MM.1S (cell line): ENCODE results near the gene IFI6.

ENCODE experiments used
- EZH2 ChIP-seq: fragments of 300-600 bp; sonication (generic); optimal IDR thresholded peaks from 2 replicates; pipeline ENCODE3; 2017; ENCODE audit warnings: low read depth, mild to moderate bottlenecking, antibody characterized with exemption, low read length, mixed read lengths
- EZH2phosphoT487 ChIP-seq: fragments of 300-600 bp; sonication (generic); IDR thresholded peaks from 2 replicates; pipeline ENCODE4 v1.6.1; 2018; ENCODE audit warnings: antibody characterized with exemption, low read length
- TF ChIP-seq, protein P1 (sequence below): fragments of 300-600 bp; sonication (generic); IDR thresholded peaks from 2 replicates; pipeline ENCODE4 v1.5.1; 2016; ENCODE audit warnings: antibody characterized with exemption, low read length, mixed read lengths

DNA sequence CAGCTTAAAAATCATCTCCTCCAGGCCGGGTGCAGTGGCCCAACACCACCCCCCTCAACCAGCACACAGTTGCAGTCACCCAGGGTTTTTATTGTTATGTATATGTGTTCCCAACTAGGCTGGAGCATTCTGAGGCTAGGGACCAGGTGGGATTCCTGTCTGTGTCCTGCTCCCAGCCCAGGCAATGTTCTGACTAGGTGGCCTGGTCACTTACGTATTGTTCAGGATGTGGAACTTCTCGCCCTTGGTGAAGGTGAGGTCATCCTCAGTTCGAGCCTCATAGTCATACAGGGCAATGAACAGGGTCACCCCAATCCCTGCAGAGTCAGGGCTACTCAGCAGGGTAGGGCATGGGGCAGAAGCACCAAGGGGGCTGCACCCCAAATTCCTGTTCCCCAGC is 49.2 kb downstream of the IFI6 start:
- TF ChIP-seq, protein P1, sequence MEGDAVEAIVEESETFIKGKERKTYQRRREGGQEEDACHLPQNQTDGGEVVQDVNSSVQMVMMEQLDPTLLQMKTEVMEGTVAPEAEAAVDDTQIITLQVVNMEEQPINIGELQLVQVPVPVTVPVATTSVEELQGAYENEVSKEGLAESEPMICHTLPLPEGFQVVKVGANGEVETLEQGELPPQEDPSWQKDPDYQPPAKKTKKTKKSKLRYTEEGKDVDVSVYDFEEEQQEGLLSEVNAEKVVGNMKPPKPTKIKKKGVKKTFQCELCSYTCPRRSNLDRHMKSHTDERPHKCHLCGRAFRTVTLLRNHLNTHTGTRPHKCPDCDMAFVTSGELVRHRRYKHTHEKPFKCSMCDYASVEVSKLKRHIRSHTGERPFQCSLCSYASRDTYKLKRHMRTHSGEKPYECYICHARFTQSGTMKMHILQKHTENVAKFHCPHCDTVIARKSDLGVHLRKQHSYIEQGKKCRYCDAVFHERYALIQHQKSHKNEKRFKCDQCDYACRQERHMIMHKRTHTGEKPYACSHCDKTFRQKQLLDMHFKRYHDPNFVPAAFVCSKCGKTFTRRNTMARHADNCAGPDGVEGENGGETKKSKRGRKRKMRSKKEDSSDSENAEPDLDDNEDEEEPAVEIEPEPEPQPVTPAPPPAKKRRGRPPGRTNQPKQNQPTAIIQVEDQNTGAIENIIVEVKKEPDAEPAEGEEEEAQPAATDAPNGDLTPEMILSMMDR = no peak
- TF ChIP-seq EZH2 (no peak), EZH2phosphoT487 (no peak)
